ENCODE measurements around the gene TYMS. TPM values are rescaled to one million over a fixed set of nuclear protein-coding genes. Genes with fewer than 3 reads are reported as not detected.
A peak's percentile ranks its signal among the peaks of the same experiment; 100 is the strongest.

Gene TYMS
- polyA plus RNA-seq, 3 donors: not detected

DNA sequence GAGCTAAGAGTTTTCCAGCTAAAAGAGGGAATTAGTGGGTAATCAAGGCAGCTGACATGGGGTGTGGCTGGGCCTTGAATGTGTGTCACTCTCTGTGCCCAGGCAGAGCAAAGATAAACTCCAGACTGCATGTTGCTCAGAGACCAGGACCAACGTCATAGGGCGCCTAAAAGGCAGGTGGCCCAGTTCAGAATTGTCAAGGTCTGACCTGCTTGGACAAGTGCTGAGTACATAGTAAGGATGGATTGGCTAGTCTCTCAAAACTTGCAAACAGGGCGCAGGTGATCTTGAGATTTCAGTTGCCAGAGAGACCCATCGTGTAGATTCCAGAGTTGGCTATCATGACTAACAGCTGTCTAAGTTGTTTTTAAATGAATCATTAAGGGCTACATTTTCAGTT lies 41.7 kb upstream of the TYMS start:
- WGBS (ENCODE audit: insufficient coverage): no CpG with 5 or more reads among the region's 4 CpGs
- DNase-seq: peak in 1 of 3 donors; percentile 26
- H3K4me1 Mint-ChIP-seq: peaks cover 20% of the 10 kb centered on the region
- H3K9me3 Mint-ChIP-seq: no peaks in the 10 kb centered on the region
- Histone ChIP-seq H3K9ac (ENCODE audit: insufficient read depth, low read length, poor library complexity, severe bottlenecking) (no peak overlapping the region), H3K4me1 (ENCODE audit: control insufficient read depth in 1 of 2, insufficient read depth in 2 of 2, low read length in 2 of 2) (peaks cover 21 to 25% of the 10 kb centered on the region in 2 donors), H3K4me3 (replicated peaks in 1 of 3; ENCODE audit: low read depth in 2 of 3, low read length in 3 of 3) (no peak overlapping the region), H3K9me3 (replicated peaks in 1 of 2; ENCODE audit: control insufficient read depth in 1 of 2, insufficient read depth in 1 of 2, low read length in 2 of 2) (no peaks in the 10 kb centered on the region), H3K4me2 (replicated peaks; ENCODE audit: extremely low read depth, low read length, poor library complexity, severe bottlenecking) (no peak overlapping the region), H3K27me3 (ENCODE audit: control insufficient read depth in 2 of 2, insufficient read depth in 2 of 2, low read length in 2 of 2) (no peaks in the 10 kb centered on the region), H4K20me1 (ENCODE audit: insufficient read depth, low read length) (no peaks in the 10 kb centered on the region), H2AFZ (ENCODE audit: insufficient read depth, low read depth, low read length, poor library complexity, severe bottlenecking) (no peak overlapping the region), H3K27ac (ENCODE audit: low read depth in 1 of 2, low read length in 2 of 2) (peak overlapping the region; percentile 29 to 70), H3K36me3 (replicated peaks in 1 of 2; ENCODE audit: control insufficient read depth in 1 of 2, insufficient read depth in 2 of 2, low read length in 2 of 2) (no peaks in the 10 kb centered on the region), H3K79me2 (ENCODE audit: insufficient read depth, low read length) (no peaks in the 10 kb centered on the region)
- TF ChIP-seq, protein P1, sequence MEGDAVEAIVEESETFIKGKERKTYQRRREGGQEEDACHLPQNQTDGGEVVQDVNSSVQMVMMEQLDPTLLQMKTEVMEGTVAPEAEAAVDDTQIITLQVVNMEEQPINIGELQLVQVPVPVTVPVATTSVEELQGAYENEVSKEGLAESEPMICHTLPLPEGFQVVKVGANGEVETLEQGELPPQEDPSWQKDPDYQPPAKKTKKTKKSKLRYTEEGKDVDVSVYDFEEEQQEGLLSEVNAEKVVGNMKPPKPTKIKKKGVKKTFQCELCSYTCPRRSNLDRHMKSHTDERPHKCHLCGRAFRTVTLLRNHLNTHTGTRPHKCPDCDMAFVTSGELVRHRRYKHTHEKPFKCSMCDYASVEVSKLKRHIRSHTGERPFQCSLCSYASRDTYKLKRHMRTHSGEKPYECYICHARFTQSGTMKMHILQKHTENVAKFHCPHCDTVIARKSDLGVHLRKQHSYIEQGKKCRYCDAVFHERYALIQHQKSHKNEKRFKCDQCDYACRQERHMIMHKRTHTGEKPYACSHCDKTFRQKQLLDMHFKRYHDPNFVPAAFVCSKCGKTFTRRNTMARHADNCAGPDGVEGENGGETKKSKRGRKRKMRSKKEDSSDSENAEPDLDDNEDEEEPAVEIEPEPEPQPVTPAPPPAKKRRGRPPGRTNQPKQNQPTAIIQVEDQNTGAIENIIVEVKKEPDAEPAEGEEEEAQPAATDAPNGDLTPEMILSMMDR (IDR thresholded peaks at IDR 0.05): no peak
- intact Hi-C loops (cut with micrococcal nuclease): loop anchor here (5.0 to 10.0 kb wide), 4 partner anchors 121 to 348 kb away; partner anchors contain the start of gene THOC1 (in 1 of the 2)
- H3K27me3 Mint-ChIP-seq (ENCODE audit: low read depth in 3 of 3): peaks cover 2 to 9% (median 5%) of the 10 kb centered on the region in 3 donors
- no peaks in the 10 kb centered on the region for H3K36me3 Mint-ChIP-seq
- H3K27ac Mint-ChIP-seq: peak overlapping the region; percentile 83 to 92 (median 86)
- no peak overlapping the region for H3K4me3 Mint-ChIP-seq

DNA sequence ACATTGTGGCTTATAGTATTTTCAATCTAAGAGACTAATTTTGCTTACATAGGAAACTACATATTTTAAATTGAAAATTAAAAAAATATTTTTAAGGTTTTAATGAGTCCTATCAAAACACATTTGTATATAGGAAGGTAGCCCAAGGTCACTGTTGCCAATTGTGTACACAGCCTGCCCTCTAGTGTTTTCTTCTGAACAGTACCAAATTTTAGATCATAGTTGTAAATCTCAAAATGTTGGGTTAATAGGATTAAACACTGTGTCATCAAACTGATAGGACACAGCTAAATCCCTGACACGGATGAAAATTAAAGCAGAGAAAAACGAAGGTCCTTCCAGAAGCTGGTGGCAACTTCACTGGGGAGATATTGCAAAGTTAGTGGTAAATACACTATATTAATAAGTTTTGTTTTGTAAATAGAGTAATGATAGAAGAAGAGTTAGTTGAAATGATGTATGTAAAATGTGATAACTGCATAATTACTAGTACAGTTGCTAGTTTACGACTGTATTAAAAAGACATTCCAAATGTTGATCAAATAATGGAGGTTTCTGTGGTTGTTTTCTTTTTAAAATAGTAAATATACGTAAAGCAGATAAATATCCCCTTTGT lies 41.0 kb upstream of the TYMS start:
- Histone ChIP-seq H3K27ac (ENCODE audit: low read depth in 1 of 2, low read length in 2 of 2) (no peak overlapping the region), H3K36me3 (replicated peaks in 1 of 2; ENCODE audit: control insufficient read depth in 1 of 2, insufficient read depth in 2 of 2, low read length in 2 of 2) (no peaks in the 10 kb centered on the region), H3K79me2 (ENCODE audit: insufficient read depth, low read length) (no peaks in the 10 kb centered on the region), H2AFZ (ENCODE audit: insufficient read depth, low read depth, low read length, poor library complexity, severe bottlenecking) (no peak overlapping the region), H3K4me3 (replicated peaks in 1 of 3; ENCODE audit: low read depth in 2 of 3, low read length in 3 of 3) (no peak overlapping the region), H3K4me2 (replicated peaks; ENCODE audit: extremely low read depth, low read length, poor library complexity, severe bottlenecking) (no peak overlapping the region), H3K9me3 (replicated peaks in 1 of 2; ENCODE audit: control insufficient read depth in 1 of 2, insufficient read depth in 1 of 2, low read length in 2 of 2) (no peaks in the 10 kb centered on the region), H3K27me3 (ENCODE audit: control insufficient read depth in 2 of 2, insufficient read depth in 2 of 2, low read length in 2 of 2) (no peaks in the 10 kb centered on the region), H3K9ac (ENCODE audit: insufficient read depth, low read length, poor library complexity, severe bottlenecking) (no peak overlapping the region), H4K20me1 (ENCODE audit: insufficient read depth, low read length) (no peaks in the 10 kb centered on the region), H3K4me1 (ENCODE audit: control insufficient read depth in 1 of 2, insufficient read depth in 2 of 2, low read length in 2 of 2) (peaks cover 21 to 25% of the 10 kb centered on the region in 2 donors)
- no CpG with 5 or more reads among the region's 4 CpGs for WGBS (ENCODE audit: insufficient coverage)
- no peaks in the 10 kb centered on the region for H3K9me3 Mint-ChIP-seq
- TF ChIP-seq, protein P1 (IDR thresholded peaks at IDR 0.05): peak; percentile 86
- H3K27me3 Mint-ChIP-seq (ENCODE audit: low read depth in 3 of 3): peaks cover 2 to 7% (median 3%) of the 10 kb centered on the region in 3 donors
- no peaks in the 10 kb centered on the region for H3K36me3 Mint-ChIP-seq
- no peak overlapping the region for H3K27ac Mint-ChIP-seq
- intact Hi-C loops (cut with micrococcal nuclease): loop anchor here (5.0 to 10.0 kb wide), 4 partner anchors 122 to 349 kb away; partner anchors contain the start of gene THOC1 (in 1 of the 2)
- H3K4me3 Mint-ChIP-seq: no peak overlapping the region
- peaks cover 20% of the 10 kb centered on the region for H3K4me1 Mint-ChIP-seq
- peak; percentile 15 to 53 (median 51) for DNase-seq
